D721Med (cell line): Measurements from ENCODE around the gene EN1.

Experiments used
- DNase-seq: peaks from one replicate; pipeline ENCODE4 v3.0.0; 2011; ENCODE audit warnings: low spot score; ENCODE audit not compliant: insufficient read length
- FAIRE-seq: peaks from 2 replicates; lab custom pipeline; 2011; peaks lifted over from hg19 to GRCh38; lab: Jason Lieb, UNC
- CTCF ChIP-seq: IDR thresholded peaks from 2 replicates; pipeline ENCODE4 v1.5.1; 2012; ENCODE audit warnings: mild to moderate bottlenecking, control low read depth; ENCODE audit not compliant: insufficient read depth; ENCODE audit errors: missing control alignments

The EN1 gene

GRCh38 chr2:118830118-118830517, 17.3 kb downstream of the EN1 start:
- FAIRE-seq = no peak
- TF ChIP-seq CTCF = no peak
- DNase-seq = no peak

GRCh38 chr2:118826093-118826492, 21.4 kb downstream of the EN1 start:
- TF ChIP-seq CTCF = no peak
- FAIRE-seq (no peak), DNase-seq (no peak)

GRCh38 chr2:118823633-118824032, 23.8 kb downstream of the EN1 start:
- FAIRE-seq = no peak
- DNase-seq = no peak
- no peak for TF ChIP-seq CTCF

GRCh38 chr2:118822572-118822971, 24.9 kb downstream of the EN1 start:
- no peak for TF ChIP-seq CTCF
- no peak for FAIRE-seq
- no peak for DNase-seq

- no peak for TF ChIP-seq CTCF
- DNase-seq (no peak), FAIRE-seq (no peak)
Measured at GRCh38 chr2:118822015-118822414, 25.4 kb downstream of the EN1 start.

- FAIRE-seq (no peak), DNase-seq (no peak)
- TF ChIP-seq CTCF = no peak
Measured at GRCh38 chr2:118817469-118817868, 30.0 kb downstream of the EN1 start.

GRCh38 chr2:118816669-118817068, 30.8 kb downstream of the EN1 start:
- FAIRE-seq = no peak
- DNase-seq = no peak
- TF ChIP-seq CTCF = no peak
